PC-3 (cell line): ENCODE data around the gene SAMD10. TPM values are rescaled to one million over a fixed set of nuclear protein-coding genes. Genes with fewer than 3 reads are reported as not detected.

Source experiments
- ATAC-seq: fragments of 200-7000 bp; cut with Tn5 transposase; 2 replicates; pipeline ENCODE4 v1.9.1; 2020; ENCODE audit warnings: mild to moderate bottlenecking, moderate library complexity
- BruUV-seq: library from RNA; stranded (reverse); fragments of 400-500 nt; replicated peaks from 2 replicates; lab custom pipeline; 2021; lab: Mats Ljungman, UMichigan
- CTCF ChIA-PET: fragments of 300-600 bp; sonication (Branson Sonifier 250); formaldehyde crosslinking; loops from one replicate; lab custom pipeline; 2022; ENCODE audit warnings: antibody characterized with exemption; lab: Charles Lee
- POLR2A ChIA-PET: fragments of 300-600 bp; sonication (Branson Sonifier 250); formaldehyde crosslinking; loops from one replicate; lab custom pipeline; 2022; ENCODE audit warnings: antibody characterized with exemption; ENCODE audit not compliant: unreplicated experiment; lab: Charles Lee
- DNase-seq: peaks from one replicate; pipeline ENCODE4 v3.0.0-alpha.2; 2015
- H2AFZ ChIP-seq: fragments of 300-600 bp; sonication (generic); 2 replicates; pipeline ENCODE4 v1.6.0; 2016; ENCODE audit warnings: antibody characterized with exemption, low read length
- H3F3A ChIP-seq: fragments of 300-600 bp; sonication (generic); one replicate; pipeline ENCODE4 v1.6.0; 2017; ENCODE audit warnings: antibody characterized with exemption, low read length, control low read depth, mild to moderate bottlenecking; ENCODE audit not compliant: unreplicated experiment
- H3K27ac ChIP-seq: fragments of 300-600 bp; sonication (generic); 2 replicates; pipeline ENCODE4 v1.5.1; 2016; ENCODE audit warnings: mild to moderate bottlenecking, low read length
- H3K27me3 ChIP-seq: fragments of 300-600 bp; sonication (generic); 2 replicates; pipeline ENCODE4 v1.6.1; 2016; ENCODE audit warnings: low read length, mixed read lengths
- H3K36me3 ChIP-seq: fragments of 300-600 bp; sonication (generic); 2 replicates; pipeline ENCODE4 v1.6.1; 2016; ENCODE audit warnings: low read depth, mixed run types, low read length, mixed read lengths
- H3K4me1 ChIP-seq: fragments of 300-600 bp; sonication (generic); 2 replicates; pipeline ENCODE4 v1.5.1; 2016; ENCODE audit warnings: low read length; ENCODE audit not compliant: insufficient read depth
- H3K4me2 ChIP-seq: fragments of 300-600 bp; sonication (generic); 2 replicates; pipeline ENCODE4 v1.6.0; 2016; ENCODE audit warnings: low read length
- H3K4me3 ChIP-seq: fragments of 300-600 bp; sonication (generic); 2 replicates; pipeline ENCODE4 v1.5.1; 2016; ENCODE audit warnings: mild to moderate bottlenecking, low read length, mixed read lengths
- H3K79me2 ChIP-seq: fragments of 300-600 bp; sonication (generic); 2 replicates; pipeline ENCODE4 v1.6.1; 2017; ENCODE audit warnings: low read length, mixed read lengths
- H3K9ac ChIP-seq: fragments of 300-600 bp; sonication (generic); 2 replicates; pipeline ENCODE4 v1.6.0; 2016; ENCODE audit warnings: mild to moderate bottlenecking, low read length
- H3K9me2 ChIP-seq: fragments of 300-600 bp; sonication (generic); replicated peaks from 2 replicates; pipeline ENCODE4 v1.6.1; 2016; ENCODE audit warnings: mixed run types, low read length, mixed read lengths
- H3K9me3 ChIP-seq: fragments of 300-600 bp; sonication (generic); 2 replicates; pipeline ENCODE4 v1.6.1; 2016; ENCODE audit warnings: low read length, mixed read lengths
- H4K20me1 ChIP-seq: fragments of 300-600 bp; sonication (generic); 2 replicates; pipeline ENCODE4 v1.6.1; 2016; ENCODE audit warnings: low read length, mixed read lengths
- CTCF ChIP-seq: fragments of 300-600 bp; sonication (generic); conservative IDR thresholded peaks from 2 replicates; pipeline ENCODE4 v1.5.1; 2017; ENCODE audit warnings: antibody characterized with exemption, low read depth, mild to moderate bottlenecking, low read length
- EZH2 ChIP-seq: fragments of 300-600 bp; sonication (generic); IDR thresholded peaks from one replicate; pipeline ENCODE4 v1.6.1; 2017; ENCODE audit warnings: antibody characterized with exemption, mild to moderate bottlenecking, low read length; ENCODE audit not compliant: unreplicated experiment
- EZH2phosphoT487 ChIP-seq: fragments of 300-600 bp; sonication (generic); IDR thresholded peaks from 2 replicates; pipeline ENCODE4 v1.6.1; 2018; ENCODE audit warnings: mild to moderate bottlenecking, antibody characterized with exemption, low read length, borderline replicate concordance
- intact Hi-C: fragments of 100-400 bp; cut with micrococcal nuclease; formaldehyde crosslinking; loops from 2 replicates; pipeline ENCODE4 v1.9.0; 2023
- total RNA-seq: library from RNA; depleted of rRNA; stranded (reverse); fragments of >200 nt; gene quantifications from 2 replicates; pipeline ENCODE4 v1.2.3, GENCODE V29; 2014

Gene SAMD10
- total RNA-seq, 1 experiment from 2014 or later: 7.4 TPM

- no peak overlapping the region for H3K4me2 ChIP-seq
- no peak overlapping the region for H3K9ac ChIP-seq
- DNase-seq: no peak
- peaks cover 4% of the 10 kb centered on the region; the same call in 1 of the 2 replicates for H3K4me1 ChIP-seq
- H3K36me3 ChIP-seq: peaks cover 23% of the 10 kb centered on the region
- intact Hi-C loops: no loop called here
- no peaks in the 10 kb centered on the region for H3K9me3 ChIP-seq
- H4K20me1 ChIP-seq: peaks cover 30% of the 10 kb centered on the region
- no TSS peak for BruUV-seq
- H2AFZ ChIP-seq: no peak overlapping the region
- peaks cover 9% of the 10 kb centered on the region for H3F3A ChIP-seq
- H3K27ac ChIP-seq: no peak overlapping the region
- ChIA-PET CTCF (no interaction called here), POLR2A (no interaction called here)
- no peak for ATAC-seq
- H3K4me3 ChIP-seq: no peak overlapping the region
- TF ChIP-seq EZH2phosphoT487 (no peak), EZH2 (no peak), CTCF (no peak)
- peaks cover 26% of the 10 kb centered on the region for H3K79me2 ChIP-seq
- H3K27me3 ChIP-seq: no peaks in the 10 kb centered on the region
- H3K9me2 ChIP-seq: no peaks in the 10 kb centered on the region
These were observed 36.3 kb downstream of the SAMD10 start for GRCh38 chr20:63942969-63943807.

- Histone ChIP-seq H3K4me3 (no peak overlapping the region), H3K9me3 (no peaks in the 10 kb centered on the region), H3K79me2 (peaks cover 18% of the 10 kb centered on the region), H3K9me2 (no peaks in the 10 kb centered on the region), H3K4me2 (no peak overlapping the region), H3F3A (peaks cover 9% of the 10 kb centered on the region), H3K36me3 (peaks cover 23% of the 10 kb centered on the region), H3K27me3 (no peaks in the 10 kb centered on the region), H3K4me1 (peaks cover 4% of the 10 kb centered on the region; the same call in 1 of the 2 replicates), H2AFZ (no peak overlapping the region), H4K20me1 (peaks cover 22% of the 10 kb centered on the region), H3K9ac (no peak overlapping the region), H3K27ac (no peak overlapping the region)
- intact Hi-C loops: no loop called here
- BruUV-seq: no TSS peak
- ChIA-PET POLR2A (no interaction called here), CTCF (no interaction called here)
- no peak for ATAC-seq
- DNase-seq: no peak
- no peak for TF ChIP-seq EZH2phosphoT487
- TF ChIP-seq CTCF: no peak
- no peak for TF ChIP-seq EZH2
These were observed 37.0 kb downstream of the SAMD10 start for GRCh38 chr20:63942250-63942951.
